Neuron (in vitro differentiated cells): ENCODE results near the gene FKBP15.
"Not testable (repeated sequence)": the region's sequence is repeated elsewhere in the genome, so short reads cannot be mapped to it uniquely, and the experiment has no call there.

Experiments
- H2AFZ ChIP-seq: one replicate; pipeline ENCODE4 v1.6.1; 2013; ENCODE audit warnings: low read depth, mild to moderate bottlenecking, inconsistent platforms, low read length, moderate library complexity
- H3K27me3 ChIP-seq: one replicate; pipeline ENCODE4 v1.6.1; 2013; ENCODE audit warnings: low read length; ENCODE audit not compliant: insufficient read depth
- H3K36me3 ChIP-seq: one replicate; pipeline ENCODE4 v1.6.1; 2013; ENCODE audit warnings: low read length; ENCODE audit not compliant: insufficient read depth
- H3K4me1 ChIP-seq: one replicate; pipeline ENCODE4 v1.6.1; 2013; ENCODE audit warnings: low read length; ENCODE audit not compliant: insufficient read depth
- H3K4me3 ChIP-seq: 2 replicates; pipeline ENCODE4 v1.5.1; 2013; ENCODE audit warnings: mild to moderate bottlenecking, low read length, moderate library complexity
- H3K9me3 ChIP-seq: one replicate; pipeline ENCODE4 v1.6.1; 2013; ENCODE audit warnings: low read length

Gene FKBP15

DNA sequence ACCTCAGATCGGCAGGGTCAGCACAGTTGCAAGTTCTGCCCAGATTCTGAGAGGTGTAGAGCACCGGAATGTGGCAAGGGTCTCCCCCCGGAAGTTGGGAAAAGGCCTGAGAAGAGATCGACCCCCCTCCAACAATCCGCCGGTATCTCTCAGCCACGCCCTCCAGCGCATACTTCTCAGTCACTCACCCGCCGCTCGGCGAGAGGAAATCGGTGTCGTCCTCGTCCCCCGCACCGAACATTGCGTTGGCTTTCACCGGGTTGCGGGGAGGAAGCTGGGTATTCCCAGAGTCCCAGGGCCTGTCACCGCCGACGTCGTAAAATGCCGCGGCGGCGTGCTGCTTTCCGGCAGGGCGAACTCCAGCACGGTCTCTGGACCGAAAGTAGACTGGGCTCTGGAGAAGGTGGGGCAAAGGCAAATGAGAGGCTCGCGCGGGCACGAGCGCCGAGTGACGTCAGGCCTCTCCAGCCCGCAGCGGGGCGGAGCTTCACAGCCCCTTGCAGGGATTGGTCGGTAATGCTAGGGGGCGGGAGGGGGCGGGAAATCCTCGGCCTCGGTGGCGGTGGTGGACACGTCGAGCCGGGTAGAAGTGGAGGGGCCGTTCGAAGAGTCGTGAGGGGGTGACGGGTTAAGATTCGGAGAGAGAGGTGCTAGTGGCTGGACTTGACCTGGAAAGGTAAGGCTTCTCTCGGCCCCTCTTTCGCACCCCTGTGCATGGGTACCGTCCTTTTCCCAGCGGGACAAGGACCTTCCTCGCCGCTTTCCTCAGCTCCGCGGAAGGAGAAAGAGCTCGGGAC, at the start of gene FKBP15, which contains the start of gene SLC31A1:
Gene FKBP15 (minus strand): TSS at position 275 of the 797 bp plus-strand sequence. CDS start 34 bp downstream, at position 241.
Gene SLC31A1 (plus strand): TSS at position 542 of the 797 bp plus-strand sequence. CDS start 34,605 bp downstream, outside the sequence.
- H3K4me1 ChIP-seq: peaks cover 27% of the 10 kb centered on the region
- no peaks in the 10 kb centered on the region for H3K27me3 ChIP-seq
- no peaks in the 10 kb centered on the region for H3K9me3 ChIP-seq
- peak within 1 kb of the TSS; percentile 50 for H2AFZ ChIP-seq
- H3K36me3 ChIP-seq: peaks cover 5% of the 10 kb centered on the region
- H3K4me3 ChIP-seq: peak within 1 kb of the TSS; percentile 64

DNA sequence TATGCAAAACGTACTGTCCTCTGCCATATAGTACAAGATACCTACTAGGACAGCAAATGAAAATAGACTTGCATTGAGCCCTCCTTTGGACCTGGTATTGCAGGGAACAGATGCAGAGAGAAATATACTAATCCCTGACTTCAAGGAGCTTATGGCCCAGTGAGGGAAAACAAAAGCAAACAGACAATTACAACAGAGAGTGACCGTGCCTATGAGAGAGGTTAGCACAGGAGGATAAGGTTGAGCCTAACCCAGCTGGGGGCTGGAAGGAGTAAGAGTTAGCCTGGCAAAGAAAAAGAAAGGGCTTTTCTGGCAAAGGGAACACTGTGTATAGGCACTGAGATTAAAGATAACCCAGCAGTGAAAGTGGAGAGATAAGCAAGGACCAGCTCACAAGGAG, 48.8 kb upstream of the FKBP15 start:
- Histone ChIP-seq H3K4me1 (peaks cover 8% of the 10 kb centered on the region), H3K4me3 (no peak overlapping the region), H3K36me3 (peaks cover 55% of the 10 kb centered on the region), H2AFZ (no peak overlapping the region), H3K9me3 (no peaks in the 10 kb centered on the region), H3K27me3 (no peaks in the 10 kb centered on the region)

- Histone ChIP-seq H3K4me3 (no peak overlapping the region), H2AFZ (no peak overlapping the region), H3K27me3 (no peaks in the 10 kb centered on the region), H3K9me3 (no peaks in the 10 kb centered on the region), H3K4me1 (peaks cover 6% of the 10 kb centered on the region), H3K36me3 (peaks cover 55% of the 10 kb centered on the region)
Measured at GRCh38 chr9:113269355-113269754, 48.3 kb upstream of the FKBP15 start.

- peaks cover 52% of the 10 kb centered on the region for H3K36me3 ChIP-seq
Measured at GRCh38 chr9:113267911-113268566, 47.0 kb upstream of the FKBP15 start.

DNA sequence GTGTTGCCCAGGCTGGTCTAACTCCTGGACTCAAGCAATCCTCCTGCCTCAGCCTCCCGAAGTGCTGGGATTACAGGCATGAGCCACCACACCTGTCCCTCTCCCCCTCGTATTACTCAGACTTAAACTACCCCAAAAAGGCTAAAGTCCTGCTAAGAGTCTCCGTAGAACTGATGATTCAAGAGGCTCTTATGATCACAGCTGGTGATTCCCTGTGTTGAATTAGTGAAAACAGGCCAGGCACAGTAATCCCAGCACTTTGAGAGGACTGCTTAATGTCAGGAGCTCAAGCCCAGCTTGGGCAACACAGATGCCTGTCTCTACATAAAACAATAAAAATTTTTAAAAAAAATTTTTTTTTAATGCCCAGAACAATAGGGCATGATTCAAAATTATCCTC, 45.1 kb upstream of the FKBP15 start:
- Histone ChIP-seq H3K36me3 (peaks cover 50% of the 10 kb centered on the region), H2AFZ (no peak overlapping the region), H3K4me3 (no peak overlapping the region), H3K27me3 (no peaks in the 10 kb centered on the region), H3K4me1 (no peaks in the 10 kb centered on the region), H3K9me3 (no peaks in the 10 kb centered on the region)

More at GRCh38 chr9:113267911-113268566, 47.0 kb upstream of the FKBP15 start:
- H3K27me3 ChIP-seq: no peaks in the 10 kb centered on the region
- H2AFZ ChIP-seq: no peak overlapping the region
- H3K4me1 ChIP-seq: no peaks in the 10 kb centered on the region
- H3K9me3 ChIP-seq: no peaks in the 10 kb centered on the region
- no peak overlapping the region for H3K4me3 ChIP-seq

GRCh38 chr9:113261917-113262671, 41.0 kb upstream of the FKBP15 start:
- H3K9me3 ChIP-seq: no peaks in the 10 kb centered on the region
- H2AFZ ChIP-seq: no peak overlapping the region
- peaks cover 48% of the 10 kb centered on the region for H3K36me3 ChIP-seq
- H3K4me3 ChIP-seq: no peak overlapping the region
- no peaks in the 10 kb centered on the region for H3K4me1 ChIP-seq
- no peaks in the 10 kb centered on the region for H3K27me3 ChIP-seq

GRCh38 chr9:113258282-113258681, 37.2 kb upstream of the FKBP15 start:
- Histone ChIP-seq H2AFZ (no peak overlapping the region), H3K9me3 (no peaks in the 10 kb centered on the region), H3K4me3 (no peak overlapping the region), H3K27me3 (no peaks in the 10 kb centered on the region), H3K4me1 (no peaks in the 10 kb centered on the region), H3K36me3 (peaks cover 49% of the 10 kb centered on the region)

- Histone ChIP-seq H3K4me1 (no peaks in the 10 kb centered on the region), H2AFZ (no peak overlapping the region), H3K4me3 (no peak overlapping the region), H3K27me3 (no peaks in the 10 kb centered on the region), H3K36me3 (peaks cover 46% of the 10 kb centered on the region), H3K9me3 (no peaks in the 10 kb centered on the region)
Measured at GRCh38 chr9:113257863-113258262, 36.8 kb upstream of the FKBP15 start.

- H2AFZ ChIP-seq: no peak overlapping the region
- no peaks in the 10 kb centered on the region for H3K4me1 ChIP-seq
- no peaks in the 10 kb centered on the region for H3K9me3 ChIP-seq
- no peak overlapping the region for H3K4me3 ChIP-seq
- no peaks in the 10 kb centered on the region for H3K27me3 ChIP-seq
- H3K36me3 ChIP-seq: peaks cover 29% of the 10 kb centered on the region
Measured at GRCh38 chr9:113255438-113255837, 34.4 kb upstream of the FKBP15 start.

DNA sequence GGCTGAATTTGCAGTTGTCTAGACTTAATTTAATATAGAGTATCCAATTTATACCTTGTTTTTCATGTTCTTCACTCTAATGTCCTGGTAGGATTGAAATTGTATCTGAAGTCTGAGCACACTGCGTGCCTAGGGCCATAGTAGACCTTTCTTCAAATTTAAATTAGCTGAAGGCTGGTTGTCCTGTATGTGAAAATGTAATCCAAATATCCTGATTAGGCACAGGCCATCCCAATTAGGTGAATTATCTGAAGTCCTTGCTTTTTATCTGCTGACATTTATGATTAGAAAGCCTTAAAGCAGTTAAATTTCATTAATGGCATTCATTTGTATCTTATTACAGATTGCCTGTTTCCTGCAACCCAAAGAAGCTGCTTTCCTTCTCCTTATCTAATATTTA, 33.9 kb upstream of the FKBP15 start:
- Histone ChIP-seq H3K9me3 (no peaks in the 10 kb centered on the region), H3K36me3 (peaks cover 25% of the 10 kb centered on the region), H3K4me1 (no peaks in the 10 kb centered on the region), H2AFZ (no peak overlapping the region), H3K27me3 (no peaks in the 10 kb centered on the region), H3K4me3 (no peak overlapping the region)

GRCh38 chr9:113250807-113251206, 29.7 kb upstream of the FKBP15 start:
- Histone ChIP-seq H3K4me3 (no peak overlapping the region), H3K27me3 (no peaks in the 10 kb centered on the region)

DNA sequence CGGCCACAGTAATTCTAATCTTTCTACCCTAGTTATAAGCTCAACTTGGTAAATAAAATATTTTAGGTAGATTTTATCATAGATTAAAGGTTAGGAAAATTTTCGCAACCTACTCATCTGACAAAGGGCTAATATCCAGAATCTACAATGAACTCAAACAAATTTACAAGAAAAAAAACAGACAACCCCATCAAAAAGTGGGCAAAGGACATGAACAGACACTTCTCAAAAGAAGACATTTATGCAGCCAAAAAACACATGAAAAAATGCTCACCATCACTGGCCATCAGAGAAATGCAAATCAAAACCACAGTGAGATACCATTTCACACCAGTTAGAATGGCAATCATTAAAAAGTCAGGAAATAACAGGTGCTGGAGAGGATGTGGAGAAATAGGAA, 28.6 kb upstream of the FKBP15 start:
- H3K27me3 ChIP-seq, H3K9me3 ChIP-seq, H2AFZ ChIP-seq, H3K4me1 ChIP-seq, H3K36me3 ChIP-seq, H3K4me3 ChIP-seq: not testable (repeated sequence)

More at GRCh38 chr9:113250807-113251206, 29.7 kb upstream of the FKBP15 start:
- Histone ChIP-seq H3K4me1 (no peaks in the 10 kb centered on the region), H3K36me3 (no peaks in the 10 kb centered on the region), H2AFZ (no peak overlapping the region), H3K9me3 (no peaks in the 10 kb centered on the region)

GRCh38 chr9:113247640-113248039, 26.6 kb upstream of the FKBP15 start:
- H3K27me3 ChIP-seq: no peaks in the 10 kb centered on the region
- H3K36me3 ChIP-seq: no peaks in the 10 kb centered on the region
- H2AFZ ChIP-seq: no peak overlapping the region
- H3K9me3 ChIP-seq: no peaks in the 10 kb centered on the region
- H3K4me3 ChIP-seq: no peak overlapping the region
- H3K4me1 ChIP-seq: no peaks in the 10 kb centered on the region
